Mesothelial cell of epicardium (in vitro differentiated cells): ENCODE measurements around the gene SPPL3. TPM values are rescaled to one million over a fixed set of nuclear protein-coding genes. Genes with fewer than 3 reads are reported as not detected.

Experiments
- DNase-seq, 2 experiments: peaks; one replicate each; pipeline ENCODE4 v3.0.0; 2021; ENCODE audit warnings: low spot score in 2 of 2; ENCODE audit not compliant: unreplicated experiment in 2 of 2
- H3K27ac Mint-ChIP-seq: 2 replicates; pipeline ENCODE4 v1.8.0; 2021; ENCODE audit warnings: mixed read lengths
- H3K27me3 Mint-ChIP-seq: 2 replicates; pipeline ENCODE4 v1.8.0; 2021; ENCODE audit warnings: low read depth, mixed read lengths
- H3K36me3 Mint-ChIP-seq: 2 replicates; pipeline ENCODE4 v1.8.0; 2021; ENCODE audit warnings: mixed read lengths
- H3K4me1 Mint-ChIP-seq: 2 replicates; pipeline ENCODE4 v1.8.0; 2021; ENCODE audit warnings: mixed read lengths
- H3K4me3 Mint-ChIP-seq: 2 replicates; pipeline ENCODE4 v1.8.0; 2021; ENCODE audit warnings: mild to moderate bottlenecking, moderate library complexity, mixed read lengths
- H3K9me3 Mint-ChIP-seq: 2 replicates; pipeline ENCODE4 v1.8.0; 2021; ENCODE audit warnings: mixed read lengths
- total RNA-seq: library from RNA; stranded (reverse); gene quantifications from 3 replicates; pipeline ENCODE4 v1.2.1, GENCODE V29; 2021
- TF ChIP-seq, protein P1 (sequence below): fragments of 200-600 bp; sonication (generic); IDR thresholded peaks from one replicate; pipeline ENCODE4 v1.5.0; 2021; ENCODE audit warnings: antibody characterized with exemption; ENCODE audit not compliant: unreplicated experiment

Gene SPPL3
- total RNA-seq, 1 donor from 2014 or later = 79.8 TPM

DNA sequence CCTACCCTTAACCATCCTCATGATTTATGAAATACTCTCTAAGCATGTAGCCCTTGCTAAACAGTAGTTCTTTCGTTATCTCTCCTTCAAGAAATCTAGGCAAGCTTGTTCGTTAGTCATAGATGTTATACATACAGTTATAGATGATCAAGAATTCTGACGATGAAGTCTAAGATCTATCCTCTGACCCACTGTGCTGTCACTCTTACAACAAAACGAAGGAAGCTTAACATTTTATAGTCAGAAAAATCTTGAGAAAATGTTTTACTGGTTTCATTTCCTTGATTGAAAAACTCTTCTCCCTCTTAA, 68.9 kb downstream of the SPPL3 start:
- peaks cover 46% of the 10 kb centered on the region for H3K4me1 Mint-ChIP-seq
- H3K4me3 Mint-ChIP-seq = no peak overlapping the region

DNA sequence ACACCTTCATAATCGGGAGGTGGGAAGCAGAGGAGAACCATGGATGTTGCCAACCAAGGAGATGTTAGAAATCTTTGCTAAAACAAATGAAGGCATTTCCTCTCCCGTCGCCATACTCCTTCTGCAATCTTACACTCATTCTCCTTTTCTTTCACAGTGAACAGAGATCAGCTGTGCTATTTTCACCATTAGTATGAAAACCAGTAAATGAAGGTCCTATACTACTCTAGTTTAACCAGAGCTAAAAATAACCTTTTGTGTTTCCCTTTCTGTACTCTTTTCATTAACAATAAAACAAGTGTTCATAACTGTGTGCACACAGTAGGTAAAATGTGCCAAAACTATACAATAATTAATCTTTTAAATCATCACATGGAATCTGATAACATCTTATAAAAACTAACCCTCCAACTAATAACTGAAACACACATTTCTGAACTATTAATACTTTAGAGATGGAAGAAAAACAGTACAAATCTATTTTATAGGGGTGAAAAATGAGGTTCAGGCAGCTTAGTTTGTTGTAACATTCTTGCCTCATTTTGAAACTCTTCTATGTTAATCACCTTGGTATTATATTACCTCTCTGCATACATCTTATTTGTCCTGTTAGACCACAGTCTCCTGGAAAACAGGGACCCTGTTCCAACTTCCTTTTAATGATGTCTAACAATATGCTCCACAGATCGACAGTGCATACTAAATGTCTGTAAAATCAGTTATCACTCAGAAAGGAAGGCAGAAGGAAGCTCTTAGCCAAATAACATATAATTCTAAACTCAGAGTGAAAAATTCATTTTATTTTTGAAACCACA, 69.5 kb downstream of the SPPL3 start:
- Mint-ChIP-seq H3K4me3 (no peak overlapping the region), H3K27ac (peak overlapping the region; percentile 88), H3K9me3 (no peaks in the 10 kb centered on the region), H3K27me3 (no peaks in the 10 kb centered on the region), H3K4me1 (peaks cover 48% of the 10 kb centered on the region), H3K36me3 (no peaks in the 10 kb centered on the region)
- DNase-seq = no peak
- TF ChIP-seq, protein P1, sequence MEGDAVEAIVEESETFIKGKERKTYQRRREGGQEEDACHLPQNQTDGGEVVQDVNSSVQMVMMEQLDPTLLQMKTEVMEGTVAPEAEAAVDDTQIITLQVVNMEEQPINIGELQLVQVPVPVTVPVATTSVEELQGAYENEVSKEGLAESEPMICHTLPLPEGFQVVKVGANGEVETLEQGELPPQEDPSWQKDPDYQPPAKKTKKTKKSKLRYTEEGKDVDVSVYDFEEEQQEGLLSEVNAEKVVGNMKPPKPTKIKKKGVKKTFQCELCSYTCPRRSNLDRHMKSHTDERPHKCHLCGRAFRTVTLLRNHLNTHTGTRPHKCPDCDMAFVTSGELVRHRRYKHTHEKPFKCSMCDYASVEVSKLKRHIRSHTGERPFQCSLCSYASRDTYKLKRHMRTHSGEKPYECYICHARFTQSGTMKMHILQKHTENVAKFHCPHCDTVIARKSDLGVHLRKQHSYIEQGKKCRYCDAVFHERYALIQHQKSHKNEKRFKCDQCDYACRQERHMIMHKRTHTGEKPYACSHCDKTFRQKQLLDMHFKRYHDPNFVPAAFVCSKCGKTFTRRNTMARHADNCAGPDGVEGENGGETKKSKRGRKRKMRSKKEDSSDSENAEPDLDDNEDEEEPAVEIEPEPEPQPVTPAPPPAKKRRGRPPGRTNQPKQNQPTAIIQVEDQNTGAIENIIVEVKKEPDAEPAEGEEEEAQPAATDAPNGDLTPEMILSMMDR = no peak

More for the DNA sequence above, 68.9 kb downstream of the SPPL3 start:
- no peak for DNase-seq
- TF ChIP-seq, protein P1 = no peak
- Mint-ChIP-seq H3K9me3 (no peaks in the 10 kb centered on the region), H3K27me3 (no peaks in the 10 kb centered on the region), H3K36me3 (peaks cover under 1% of the 10 kb centered on the region), H3K27ac (peak overlapping the region; percentile 88)

DNA sequence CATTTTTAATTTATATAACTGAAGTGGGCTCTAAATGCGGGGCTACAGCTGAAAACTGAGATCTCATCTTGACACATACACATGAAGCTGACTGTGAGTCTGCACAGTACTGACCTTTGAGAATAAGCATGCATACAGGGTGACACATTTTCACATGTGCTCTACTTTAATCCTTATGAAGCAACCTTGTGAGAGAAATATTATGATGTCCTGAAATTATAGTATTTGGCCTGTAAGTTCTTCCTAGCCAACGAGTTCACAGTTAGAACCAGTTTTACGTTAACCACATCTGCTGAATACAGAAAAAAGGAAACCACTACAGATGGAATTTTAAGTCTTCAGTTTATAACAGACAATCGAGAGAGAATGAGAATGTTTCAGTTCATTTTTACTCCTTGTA, 70.3 kb downstream of the SPPL3 start:
- DNase-seq = no peak
- peaks cover 2% of the 10 kb centered on the region for H3K36me3 Mint-ChIP-seq
- TF ChIP-seq, protein P1 = no peak
- no peak overlapping the region for H3K4me3 Mint-ChIP-seq
- H3K27me3 Mint-ChIP-seq = no peaks in the 10 kb centered on the region
- H3K27ac Mint-ChIP-seq = no peak overlapping the region
- H3K4me1 Mint-ChIP-seq = peaks cover 50% of the 10 kb centered on the region
- no peaks in the 10 kb centered on the region for H3K9me3 Mint-ChIP-seq

- Mint-ChIP-seq H3K27me3 (no peaks in the 10 kb centered on the region), H3K27ac (no peak overlapping the region), H3K9me3 (no peaks in the 10 kb centered on the region), H3K4me3 (no peak overlapping the region), H3K36me3 (peaks cover 2% of the 10 kb centered on the region), H3K4me1 (peaks cover 55% of the 10 kb centered on the region)
- no peak for DNase-seq
- TF ChIP-seq, protein P1 = no peak
Observed at GRCh38 chr12:120832737-120833136, 71.4 kb downstream of the SPPL3 start.

DNA sequence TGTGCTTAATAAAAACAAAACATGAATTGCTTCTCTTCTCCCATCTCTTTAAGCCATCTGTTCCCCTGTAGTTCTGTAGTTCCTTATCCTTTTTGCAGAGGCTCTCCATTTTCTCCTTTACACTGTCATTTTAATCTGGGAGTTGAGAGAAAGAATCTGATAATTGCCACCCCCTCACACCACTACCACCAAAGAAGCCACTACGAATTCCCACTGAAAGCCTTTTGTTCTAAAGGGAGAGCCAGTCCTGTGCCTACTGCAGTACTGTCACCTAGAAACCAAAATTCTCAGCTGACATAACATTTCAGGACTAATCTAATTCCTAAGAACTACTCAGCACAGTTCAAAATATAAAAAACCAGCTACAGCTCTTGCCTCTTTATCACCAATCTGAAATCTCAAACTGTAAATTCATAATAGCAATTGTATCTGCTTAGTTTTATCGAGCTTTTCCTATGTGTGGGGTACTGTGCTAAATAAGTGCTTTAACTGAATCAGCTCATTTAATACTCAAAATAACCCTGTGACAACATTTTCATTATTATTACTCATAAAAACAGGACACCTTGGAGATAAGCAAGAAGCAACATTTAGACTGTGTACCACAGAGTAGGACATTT, 72.4 kb downstream of the SPPL3 start:
- TF ChIP-seq, protein P1 = no peak
- Mint-ChIP-seq H3K4me1 (peaks cover 56% of the 10 kb centered on the region), H3K27me3 (no peaks in the 10 kb centered on the region), H3K9me3 (no peaks in the 10 kb centered on the region), H3K36me3 (peaks cover 2% of the 10 kb centered on the region), H3K4me3 (no peak overlapping the region), H3K27ac (peak overlapping the region; percentile 77)
- no peak for DNase-seq
